HT1080 (cell line): ENCODE data around the gene SH3RF3. TPM values are rescaled to one million over a fixed set of nuclear protein-coding genes. Genes with fewer than 3 reads are reported as not detected.
"Not testable (repeated sequence)": the region's sequence is repeated elsewhere in the genome, so short reads cannot be mapped to it uniquely, and the experiment has no call there.

Experiments
- DNase-seq: peaks from one replicate; pipeline ENCODE4 v3.0.0-alpha.2; 2015; ENCODE audit warnings: low read depth
- total RNA-seq: library from RNA; depleted of rRNA; stranded (reverse); fragments of >200 nt; shearing (Covaris generic); gene quantifications from 2 replicates; pipeline ENCODE4 v1.2.3, GENCODE V29; 2014

The SH3RF3 gene
- total RNA-seq, 1 experiment from 2014 or later = 5.0 TPM

GRCh38 chr2:109155553-109156451, 26.8 kb downstream of the SH3RF3 start:
- no peak for DNase-seq

- DNase-seq = no peak
Observed at GRCh38 chr2:109157563-109158105, 28.6 kb downstream of the SH3RF3 start.

DNA sequence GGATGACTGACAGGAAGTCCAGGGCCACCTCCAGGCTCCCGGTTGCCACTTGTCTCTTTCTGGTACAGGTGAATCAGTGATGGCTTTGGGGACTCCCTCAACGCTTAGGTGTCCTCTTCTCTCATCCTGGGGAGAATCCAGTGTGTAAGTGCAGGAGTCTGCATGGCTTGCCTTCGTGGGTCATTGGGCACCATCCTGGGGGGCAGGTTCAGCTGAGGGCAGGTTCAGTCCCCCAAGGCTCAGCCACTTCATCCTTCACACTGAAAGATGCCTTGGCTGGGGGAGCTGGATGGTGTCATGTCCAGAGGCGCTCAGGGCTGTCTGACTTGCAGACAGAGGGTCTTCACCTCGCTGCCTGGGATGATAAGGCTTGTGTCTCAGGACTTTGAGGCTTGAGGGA, 29.2 kb downstream of the SH3RF3 start:
- no peak for DNase-seq

GRCh38 chr2:109159096-109159495, 30.1 kb downstream of the SH3RF3 start:
- no peak for DNase-seq

DNA sequence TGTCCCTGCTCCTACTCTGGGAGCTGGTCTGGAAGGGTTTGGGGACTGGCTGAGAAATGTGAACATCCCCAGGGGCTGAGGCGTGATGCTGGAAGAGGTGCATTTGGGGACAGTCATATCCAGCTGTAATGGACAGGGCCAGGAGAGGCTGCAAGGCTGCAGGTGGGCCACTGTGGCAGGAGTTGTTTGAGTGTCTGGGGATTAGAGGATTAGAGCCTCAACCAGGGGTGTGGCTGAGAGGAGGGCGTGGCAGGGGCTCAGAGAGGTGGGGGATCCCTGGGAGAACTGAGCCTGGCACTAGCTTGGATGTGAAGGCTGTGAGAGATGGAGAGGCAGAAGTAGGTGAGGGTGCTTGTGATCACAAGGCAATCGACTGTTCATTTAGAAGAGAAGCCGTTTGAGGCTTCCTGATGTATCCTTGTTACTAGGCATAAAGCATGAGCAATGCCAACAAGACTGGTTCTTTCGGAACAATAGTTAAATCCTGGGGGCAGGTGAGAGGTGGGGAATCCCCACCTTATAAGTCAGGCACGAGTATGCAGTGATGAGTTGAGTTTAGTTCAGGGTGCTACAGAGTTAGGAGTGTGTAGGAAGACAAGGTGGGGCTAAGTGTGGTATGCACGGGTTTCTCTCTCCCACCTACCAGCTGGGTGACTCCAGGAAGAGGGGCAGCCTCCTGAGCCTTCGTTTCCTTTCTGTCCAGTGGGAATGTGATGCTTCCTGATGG, 31.9 kb downstream of the SH3RF3 start:
- no peak for DNase-seq

GRCh38 chr2:109162367-109162766, 33.4 kb downstream of the SH3RF3 start:
- DNase-seq = not testable (repeated sequence)

GRCh38 chr2:109162999-109163398, 34.0 kb downstream of the SH3RF3 start:
- DNase-seq = no peak

GRCh38 chr2:109164311-109164710, 35.3 kb downstream of the SH3RF3 start:
- no peak for DNase-seq

DNA sequence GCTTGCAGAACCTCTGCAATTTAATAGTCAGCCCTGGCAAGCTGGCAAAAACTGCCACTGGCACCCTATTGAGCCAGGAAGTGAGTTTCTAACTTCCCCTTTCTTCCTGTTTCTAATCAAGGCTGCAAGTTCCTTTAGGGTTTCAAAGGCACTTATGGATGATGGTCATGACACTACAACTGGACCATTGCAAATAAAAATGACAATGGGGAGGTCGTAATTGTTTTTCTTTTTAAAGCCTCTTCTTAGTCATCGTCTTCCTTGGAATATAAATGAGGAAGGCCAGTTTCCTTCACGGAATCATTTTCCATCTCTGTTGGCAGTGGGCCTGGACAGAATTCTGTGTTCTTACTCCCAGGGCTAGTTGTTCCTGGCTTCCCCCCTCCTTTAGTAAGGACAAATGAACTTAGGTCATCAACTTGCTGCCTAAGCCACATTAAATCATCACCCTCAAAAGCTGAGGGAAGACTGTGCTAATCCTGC, 35.8 kb downstream of the SH3RF3 start:
- peak; percentile 86 for DNase-seq

DNA sequence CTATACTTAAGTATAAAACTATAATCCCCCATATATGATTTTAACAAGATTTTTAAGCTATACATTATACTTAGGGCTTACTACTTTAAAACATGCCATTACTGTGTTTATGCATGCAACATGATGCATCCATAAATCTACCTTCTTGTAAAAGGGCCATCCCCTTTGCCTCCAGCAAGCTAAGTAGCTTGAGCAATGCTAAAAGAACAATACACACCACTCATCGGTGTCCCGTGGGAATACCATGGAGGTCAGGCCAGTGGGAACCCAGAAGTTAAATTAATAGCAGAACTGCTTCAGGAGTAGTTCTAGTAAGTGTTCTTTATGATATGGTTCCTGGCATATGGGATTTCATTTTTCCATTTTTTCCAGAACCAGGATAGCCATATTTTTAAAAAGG, 37.8 kb downstream of the SH3RF3 start:
- DNase-seq = no peak

DNA sequence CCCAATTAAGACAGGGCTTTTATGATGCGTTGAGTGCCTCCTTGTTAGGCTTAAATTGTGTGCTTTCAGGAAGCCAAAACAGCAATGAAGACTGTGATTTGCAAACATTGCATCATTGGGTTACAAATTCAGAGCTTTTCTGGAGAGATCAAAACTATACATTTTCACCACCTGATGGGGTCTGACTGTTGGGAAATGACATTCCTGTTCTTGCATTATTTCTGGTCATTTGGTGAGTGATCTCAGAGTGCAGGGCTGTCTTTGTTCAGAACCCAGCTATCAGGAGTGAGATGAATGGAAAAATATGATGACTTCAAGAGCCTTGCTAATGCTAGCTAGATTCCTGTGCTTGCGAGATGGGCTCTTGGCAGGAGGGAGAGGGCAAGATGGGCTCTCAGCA, 39.1 kb downstream of the SH3RF3 start:
- DNase-seq = no peak

GRCh38 chr2:109168716-109169115, 39.7 kb downstream of the SH3RF3 start:
- DNase-seq = no peak

DNA sequence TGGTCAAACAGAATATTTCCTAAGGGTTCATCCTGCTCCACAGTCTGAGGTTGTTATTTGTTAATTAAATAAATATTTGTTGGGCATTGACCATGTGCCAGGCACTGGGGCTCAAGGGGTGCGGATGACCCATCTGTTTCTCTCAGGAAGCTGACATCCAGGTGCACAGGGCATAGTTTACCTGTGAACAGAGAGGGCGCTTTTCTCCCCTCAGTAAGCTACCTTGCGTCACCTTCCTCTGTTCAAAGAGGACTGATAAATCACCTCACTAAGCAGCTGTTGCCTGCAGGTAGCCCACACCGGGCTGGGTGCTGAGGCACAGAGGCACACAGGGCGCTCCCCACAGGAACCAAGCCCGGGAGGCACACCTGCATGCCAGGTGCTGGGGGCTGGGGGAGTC, 41.6 kb downstream of the SH3RF3 start:
- DNase-seq = no peak

DNA sequence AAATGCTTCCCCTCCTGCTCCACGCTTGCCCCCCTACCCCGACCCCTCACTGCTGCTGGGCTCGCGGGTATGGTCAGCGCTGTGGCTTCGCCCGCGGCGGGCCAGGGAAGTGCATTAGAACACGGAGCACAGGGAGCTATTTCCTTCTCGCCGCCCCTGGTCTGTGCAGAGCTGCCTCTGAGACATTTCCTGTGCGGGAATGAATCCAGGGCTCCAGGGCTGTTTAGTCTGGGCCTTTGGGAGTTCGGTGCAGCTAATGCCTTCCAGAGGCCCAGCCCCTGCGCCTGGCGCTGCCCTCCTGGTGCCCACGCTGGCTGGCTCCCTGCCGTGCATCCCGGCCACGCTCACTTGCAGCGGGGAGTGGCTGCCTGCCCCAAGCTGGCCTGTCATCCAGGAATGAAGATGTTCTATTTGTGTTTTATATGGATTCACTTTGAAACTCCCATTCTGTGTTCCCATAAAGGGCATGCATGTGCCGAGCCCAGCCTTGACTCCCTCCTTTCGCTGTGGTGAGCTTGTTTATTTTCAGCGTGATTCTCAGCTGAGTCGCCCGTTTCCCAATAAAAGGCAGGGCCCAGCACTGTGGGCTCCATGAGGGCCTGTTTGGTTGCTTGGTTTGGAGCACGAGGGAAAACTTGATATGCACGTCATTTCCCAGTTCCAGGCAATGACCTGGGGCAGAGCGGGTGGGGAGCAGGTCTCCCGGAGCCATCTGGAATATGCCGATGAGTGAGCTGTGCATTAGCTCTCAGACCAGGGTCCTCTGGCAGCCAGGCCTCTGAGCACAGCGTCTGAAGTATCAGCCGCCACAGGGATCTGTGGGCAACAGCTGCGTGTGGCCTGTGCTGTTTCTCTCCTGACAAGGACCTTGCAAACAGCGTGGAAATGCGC, 42.7 kb downstream of the SH3RF3 start:
- DNase-seq = peak; percentile 91

DNA sequence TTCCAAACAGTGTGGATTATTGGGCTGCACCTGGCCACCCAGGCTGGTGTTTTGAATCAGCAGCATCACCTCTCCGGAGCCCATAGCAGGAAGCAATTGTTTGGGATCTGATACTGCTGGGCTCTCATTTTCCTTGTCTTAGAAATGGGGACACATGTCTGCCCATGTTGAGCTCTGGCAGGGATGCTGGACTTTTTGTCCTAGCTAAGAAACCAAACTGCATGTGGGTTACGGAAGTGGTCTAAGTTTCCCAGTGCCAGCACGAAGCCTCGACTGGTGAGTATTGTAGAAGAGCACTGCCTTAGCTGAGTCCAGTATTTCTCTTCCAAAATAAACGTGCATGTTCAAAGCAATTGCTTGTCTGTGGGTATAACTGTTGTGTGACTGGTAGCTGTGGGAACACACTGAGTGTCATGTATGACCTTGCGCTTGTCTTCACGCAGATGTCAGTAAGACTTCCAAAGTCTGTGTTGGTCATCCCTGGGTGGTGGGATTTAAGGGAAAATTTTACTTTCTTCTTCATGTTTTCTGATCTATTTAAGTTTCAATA, 43.6 kb downstream of the SH3RF3 start:
- no peak for DNase-seq

- no peak for DNase-seq
Observed at GRCh38 chr2:109173311-109174171, 44.5 kb downstream of the SH3RF3 start.

- no peak for DNase-seq
Observed at GRCh38 chr2:109174214-109174613, 45.2 kb downstream of the SH3RF3 start.

DNA sequence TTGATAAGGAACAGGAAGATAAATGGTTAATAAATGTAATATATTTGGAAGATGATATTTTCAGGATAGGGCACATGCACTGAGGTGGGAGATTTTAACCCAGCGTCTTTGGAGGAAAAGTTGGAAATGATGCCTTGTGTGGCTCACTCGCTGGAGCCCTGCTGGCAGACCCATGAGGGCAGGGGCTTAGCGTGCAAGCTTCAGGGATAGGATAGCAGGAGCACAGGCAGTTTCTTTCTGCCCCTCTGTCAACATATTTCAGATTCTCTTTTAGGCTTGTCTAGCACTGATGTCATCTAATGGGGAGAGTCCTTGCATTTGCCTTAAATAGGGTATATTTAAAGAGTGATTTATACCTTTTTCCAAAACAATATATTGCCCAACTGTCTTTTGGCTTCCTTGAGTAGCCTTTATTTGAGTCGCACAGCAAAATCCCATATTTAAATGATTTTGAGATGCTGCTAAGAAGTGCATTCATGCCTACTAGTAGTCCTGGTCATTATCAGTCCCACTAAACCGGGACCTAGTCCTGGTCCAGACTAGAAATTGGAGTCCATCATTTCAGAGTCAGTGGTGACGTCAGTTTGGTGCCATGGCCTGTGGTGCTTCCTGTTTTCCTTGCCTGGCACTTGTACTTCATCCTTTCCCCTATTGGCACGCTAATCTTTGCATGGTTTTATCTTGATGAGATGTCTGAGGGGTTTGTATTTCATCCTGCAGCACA, 45.8 kb downstream of the SH3RF3 start:
- DNase-seq = no peak

GRCh38 chr2:109175350-109175678, 46.3 kb downstream of the SH3RF3 start:
- DNase-seq = no peak
